GM12878 (cell line): Measurements from ENCODE around the gene DCAF4L1. TPM values are rescaled to one million over a fixed set of nuclear protein-coding genes. Genes with fewer than 3 reads are reported as not detected.

Experiments used
- ATF7 ChIP-seq: fragments of 450-650 bp; IDR thresholded peaks from 2 replicates; pipeline ENCODE4 v1.6.1; 2016; ENCODE audit warnings: low read depth, mild to moderate bottlenecking
- BRCA1 ChIP-seq: IDR thresholded peaks from 2 replicates; pipeline ENCODE4 v1.6.1; 2011; ENCODE audit warnings: low read depth, low read length, improper control_type of control experiment
- CHD4 ChIP-seq: fragments of 200-600 bp; sonication (generic); IDR thresholded peaks from 2 replicates; pipeline ENCODE4 v1.6.1; 2016; ENCODE audit warnings: mild to moderate bottlenecking
- CREM ChIP-seq: IDR thresholded peaks from 2 replicates; pipeline ENCODE4 v1.6.1; 2014; ENCODE audit warnings: antibody characterized with exemption, low read depth
- CUX1 ChIP-seq: IDR thresholded peaks from 2 replicates; pipeline ENCODE4 v1.6.1; 2012; ENCODE audit warnings: improper control_type of control experiment, low read depth, low read length; ENCODE audit not compliant: insufficient replicate concordance
- EGR1 ChIP-seq, 2 experiments: IDR thresholded peaks; 1 replicate in 1 of 2; 2 replicates in 1 of 2; pipeline ENCODE4 v1.6.1; 2011 to 2012; ENCODE audit warnings: low read depth in 2 of 2, low read length in 2 of 2, borderline replicate concordance in 1 of 2, mild to moderate bottlenecking in 1 of 2, moderate library complexity in 1 of 2
- FOXM1 ChIP-seq: IDR thresholded peaks from 2 replicates; pipeline ENCODE4 v1.6.1; 2012; ENCODE audit warnings: low read depth, mild to moderate bottlenecking, inconsistent platforms, low read length, moderate library complexity
- HDGF ChIP-seq: fragments of 450-650 bp; IDR thresholded peaks from 2 replicates; pipeline ENCODE4 v1.6.1; 2016; ENCODE audit warnings: antibody characterized with exemption
- KLF5 ChIP-seq: fragments of 450-650 bp; IDR thresholded peaks from 2 replicates; pipeline ENCODE4 v1.6.1; 2014; ENCODE audit warnings: mild to moderate bottlenecking; ENCODE audit not compliant: partially characterized antibody
- MEF2A ChIP-seq: IDR thresholded peaks from 2 replicates; pipeline ENCODE4 v1.6.1; 2011; ENCODE audit warnings: low read depth, mild to moderate bottlenecking, low read length, moderate library complexity; ENCODE audit not compliant: insufficient read depth
- MTA3 ChIP-seq: IDR thresholded peaks from 2 replicates; pipeline ENCODE4 v1.6.1; 2012; ENCODE audit warnings: low read length, inconsistent platforms, borderline replicate concordance
- NFXL1 ChIP-seq: fragments of 450-650 bp; IDR thresholded peaks from 2 replicates; pipeline ENCODE4 v1.6.1; 2017; ENCODE audit warnings: antibody characterized with exemption, mild to moderate bottlenecking, borderline replicate concordance
- NFYA ChIP-seq: IDR thresholded peaks from 2 replicates; pipeline ENCODE4 v1.6.1; 2011; ENCODE audit warnings: low read depth, mild to moderate bottlenecking, low read length, improper control_type of control experiment, borderline replicate concordance
- NR2F1 ChIP-seq: fragments of 450-650 bp; conservative IDR thresholded peaks from 2 replicates; pipeline ENCODE4 v1.6.1; 2017; ENCODE audit warnings: mild to moderate bottlenecking
- PKNOX1 ChIP-seq: fragments of 450-650 bp; IDR thresholded peaks from 2 replicates; pipeline ENCODE4 v1.6.1; 2016; ENCODE audit warnings: mild to moderate bottlenecking
- POLR2AphosphoS2 ChIP-seq: IDR thresholded peaks from 2 replicates; pipeline ENCODE4 v1.6.1; 2011; ENCODE audit warnings: low read depth, mild to moderate bottlenecking, low read length, improper control_type of control experiment, moderate library complexity
- SMAD5 ChIP-seq: IDR thresholded peaks from 2 replicates; pipeline ENCODE4 v1.6.1; 2016; ENCODE audit warnings: antibody characterized with exemption, low read depth
- SREBF2 ChIP-seq: IDR thresholded peaks from 2 replicates; pipeline ENCODE4 v1.6.1; 2012; ENCODE audit warnings: mild to moderate bottlenecking, low read length
- SUPT20H ChIP-seq: IDR thresholded peaks from 2 replicates; pipeline ENCODE4 v1.6.1; 2011; ENCODE audit warnings: low read depth, mild to moderate bottlenecking, low read length, moderate library complexity, borderline replicate concordance; ENCODE audit not compliant: control insufficient read depth
- TBL1XR1 ChIP-seq: IDR thresholded peaks from 2 replicates; pipeline ENCODE4 v1.6.1; 2012; ENCODE audit warnings: low read depth, low read length, improper control_type of control experiment
- ZNF274 ChIP-seq: IDR thresholded peaks from one replicate; pipeline ENCODE4 v1.8.0; 2011; ENCODE audit not compliant: insufficient read length, insufficient read depth
- polyA plus RNA-seq, 11 experiments: library from polyadenylated mRNA; depleted of rRNA in 4 of 11; unstranded in 6 of 11; stranded (reverse) in 5 of 11; fragments of >200 nt; fragmentation: Nextera tagmentation in 4 of 11; fragmentation: Illumina TruSeq in 1 of 11; extraction: Ambion mirVana in 4 of 11; extraction: Trizol in 1 of 11; gene quantifications; 1 replicate in 1 of 11; 2 replicates in 10 of 11; pipeline versions ENCODE4 v1.2.1 to v1.2.3, GENCODE V29; 2011 to 2016; ENCODE audit warnings: inconsistent platforms in 2 of 11, missing spikeins in 2 of 11, low read depth in 1 of 11
- total RNA-seq, 4 experiments: library from RNA; depleted of rRNA in 3 of 4; stranded (reverse); fragments of >200 nt in 3 of 4; fragmentation: Illumina TruSeq in 1 of 4; extraction: Trizol in 1 of 4; gene quantifications; 2 replicates each; pipeline versions ENCODE4 v1.2.1 to v1.2.3, GENCODE V29; 2013 to 2021
- TF ChIP-seq, protein P1 (sequence below): fragments of 450-650 bp; formaldehyde crosslinking; IDR thresholded peaks from 2 replicates; pipeline ENCODE4 v1.5.0; 2022; ENCODE audit warnings: mild to moderate bottlenecking, missing genetic modification characterization

DCAF4L1 gene
- total and polyA plus RNA-seq, 10 of the 15 experiments (the other 5 are each of a cell fraction or from before 2014, with no cell fraction given): 0.04 to 0.48 (median 0.18) TPM

DNA sequence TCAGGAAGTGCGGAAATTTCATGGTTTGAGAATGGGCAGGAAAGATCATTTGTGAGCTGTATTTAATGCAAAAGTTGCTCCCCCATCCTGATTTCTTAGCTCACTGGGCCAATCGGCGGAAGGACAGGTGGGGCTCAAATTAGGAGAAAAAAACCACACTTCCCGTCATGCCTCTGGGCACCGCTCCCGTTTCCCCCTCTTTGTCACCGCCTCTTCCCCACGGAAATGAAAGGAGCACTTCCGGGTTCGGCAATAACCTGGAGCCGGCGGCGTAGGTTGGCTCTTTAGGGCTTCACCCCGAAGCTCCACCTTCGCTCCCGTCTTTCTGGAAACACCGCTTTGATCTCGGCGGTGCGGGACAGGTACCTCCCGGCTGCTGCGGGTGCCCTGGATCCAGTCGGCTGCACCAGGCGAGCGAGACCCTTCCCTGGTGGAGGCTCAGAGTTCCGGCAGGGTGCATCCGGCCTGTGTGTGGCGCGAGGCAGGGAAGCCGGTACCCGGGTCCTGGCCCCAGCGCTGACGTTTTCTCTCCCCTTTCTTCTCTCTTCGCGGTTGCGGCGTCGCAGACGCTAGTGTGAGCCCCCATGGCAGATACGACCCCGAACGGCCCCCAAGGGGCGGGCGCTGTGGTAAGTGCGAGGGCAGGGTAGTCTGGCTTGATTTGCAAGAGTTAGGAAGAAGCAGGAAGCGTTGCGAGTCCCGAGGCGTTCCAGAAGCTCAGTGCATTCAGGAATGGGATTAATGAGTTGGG lies 46.5 kb upstream of the DCAF4L1 start, which contains the start of gene TMEM33 (continued):
- TF ChIP-seq FOXM1 (no peak), SMAD5 (peak; percentile 80), PKNOX1 (peak; percentile 62), MEF2A (no peak), CHD4 (no peak), SREBF2 (0 out of 2 replicates have a peak, but pooled peaks have one; percentile 49), POLR2AphosphoS2 (no peak), BRCA1 (no peak), NFXL1 (no peak), MTA3 (no peak), SUPT20H (no peak), TBL1XR1 (peak; percentile 41; the same call in 1 of the 2 replicates), EGR1 (IDR thresholded peaks at IDR 0.05; ENCODE audit: borderline replicate concordance in 1 of 2, low read depth in 2 of 2, low read length in 2 of 2) (peak; percentile 37 to 62), CUX1 (no peak), CREM (peak; percentile 82), KLF5 (peak; percentile 49), NFYA (no peak), NR2F1 (peak; percentile 39), HDGF (no peak), ATF7 (peak; percentile 26; the same call in 1 of the 2 replicates), ZNF274 (no peak)
- TF ChIP-seq, protein P1, sequence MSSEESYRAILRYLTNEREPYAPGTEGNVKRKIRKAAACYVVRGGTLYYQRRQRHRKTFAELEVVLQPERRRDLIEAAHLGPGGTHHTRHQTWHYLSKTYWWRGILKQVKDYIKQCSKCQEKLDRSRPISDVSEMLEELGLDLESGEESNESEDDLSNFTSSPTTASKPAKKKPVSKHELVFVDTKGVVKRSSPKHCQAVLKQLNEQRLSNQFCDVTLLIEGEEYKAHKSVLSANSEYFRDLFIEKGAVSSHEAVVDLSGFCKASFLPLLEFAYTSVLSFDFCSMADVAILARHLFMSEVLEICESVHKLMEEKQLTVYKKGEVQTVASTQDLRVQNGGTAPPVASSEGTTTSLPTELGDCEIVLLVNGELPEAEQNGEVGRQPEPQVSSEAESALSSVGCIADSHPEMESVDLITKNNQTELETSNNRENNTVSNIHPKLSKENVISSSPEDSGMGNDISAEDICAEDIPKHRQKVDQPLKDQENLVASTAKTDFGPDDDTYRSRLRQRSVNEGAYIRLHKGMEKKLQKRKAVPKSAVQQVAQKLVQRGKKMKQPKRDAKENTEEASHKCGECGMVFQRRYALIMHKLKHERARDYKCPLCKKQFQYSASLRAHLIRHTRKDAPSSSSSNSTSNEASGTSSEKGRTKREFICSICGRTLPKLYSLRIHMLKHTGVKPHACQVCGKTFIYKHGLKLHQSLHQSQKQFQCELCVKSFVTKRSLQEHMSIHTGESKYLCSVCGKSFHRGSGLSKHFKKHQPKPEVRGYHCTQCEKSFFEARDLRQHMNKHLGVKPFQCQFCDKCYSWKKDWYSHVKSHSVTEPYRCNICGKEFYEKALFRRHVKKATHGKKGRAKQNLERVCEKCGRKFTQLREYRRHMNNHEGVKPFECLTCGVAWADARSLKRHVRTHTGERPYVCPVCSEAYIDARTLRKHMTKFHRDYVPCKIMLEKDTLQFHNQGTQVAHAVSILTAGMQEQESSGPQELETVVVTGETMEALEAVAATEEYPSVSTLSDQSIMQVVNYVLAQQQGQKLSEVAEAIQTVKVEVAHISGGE (CRISPR knock-in tag): peak; percentile 19; the same call in 1 of the 2 replicates
